22Rv1 (cell line): ENCODE results near the gene LSS.

Experiments
- ZFX ChIP-seq: fragments of 450-650 bp; IDR thresholded peaks from 2 replicates; pipeline ENCODE4 v1.6.1; 2017; ENCODE audit warnings: antibody characterized with exemption, borderline replicate concordance
- TF ChIP-seq, protein P1 (sequence below): fragments of 450-650 bp; IDR thresholded peaks from 2 replicates; pipeline ENCODE4 v1.5.1; 2017; ENCODE audit warnings: mild to moderate bottlenecking

GRCh38 chr21:46228345-46229051 is at the start of gene LSS:
- TF ChIP-seq, protein P1, sequence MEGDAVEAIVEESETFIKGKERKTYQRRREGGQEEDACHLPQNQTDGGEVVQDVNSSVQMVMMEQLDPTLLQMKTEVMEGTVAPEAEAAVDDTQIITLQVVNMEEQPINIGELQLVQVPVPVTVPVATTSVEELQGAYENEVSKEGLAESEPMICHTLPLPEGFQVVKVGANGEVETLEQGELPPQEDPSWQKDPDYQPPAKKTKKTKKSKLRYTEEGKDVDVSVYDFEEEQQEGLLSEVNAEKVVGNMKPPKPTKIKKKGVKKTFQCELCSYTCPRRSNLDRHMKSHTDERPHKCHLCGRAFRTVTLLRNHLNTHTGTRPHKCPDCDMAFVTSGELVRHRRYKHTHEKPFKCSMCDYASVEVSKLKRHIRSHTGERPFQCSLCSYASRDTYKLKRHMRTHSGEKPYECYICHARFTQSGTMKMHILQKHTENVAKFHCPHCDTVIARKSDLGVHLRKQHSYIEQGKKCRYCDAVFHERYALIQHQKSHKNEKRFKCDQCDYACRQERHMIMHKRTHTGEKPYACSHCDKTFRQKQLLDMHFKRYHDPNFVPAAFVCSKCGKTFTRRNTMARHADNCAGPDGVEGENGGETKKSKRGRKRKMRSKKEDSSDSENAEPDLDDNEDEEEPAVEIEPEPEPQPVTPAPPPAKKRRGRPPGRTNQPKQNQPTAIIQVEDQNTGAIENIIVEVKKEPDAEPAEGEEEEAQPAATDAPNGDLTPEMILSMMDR, result no peak
- no peak for TF ChIP-seq ZFX
